ENCODE results near the gene RAB3GAP1. TPM values are rescaled to one million over a fixed set of nuclear protein-coding genes. Genes with fewer than 3 reads are reported as not detected.
A peak's percentile ranks its signal among the peaks of the same experiment; 100 is the strongest.

Gene RAB3GAP1
- total and polyA plus RNA-seq, 4 experiments from 2014 or later, result 8.4 to 46.7 (median 34.3) TPM

DNA sequence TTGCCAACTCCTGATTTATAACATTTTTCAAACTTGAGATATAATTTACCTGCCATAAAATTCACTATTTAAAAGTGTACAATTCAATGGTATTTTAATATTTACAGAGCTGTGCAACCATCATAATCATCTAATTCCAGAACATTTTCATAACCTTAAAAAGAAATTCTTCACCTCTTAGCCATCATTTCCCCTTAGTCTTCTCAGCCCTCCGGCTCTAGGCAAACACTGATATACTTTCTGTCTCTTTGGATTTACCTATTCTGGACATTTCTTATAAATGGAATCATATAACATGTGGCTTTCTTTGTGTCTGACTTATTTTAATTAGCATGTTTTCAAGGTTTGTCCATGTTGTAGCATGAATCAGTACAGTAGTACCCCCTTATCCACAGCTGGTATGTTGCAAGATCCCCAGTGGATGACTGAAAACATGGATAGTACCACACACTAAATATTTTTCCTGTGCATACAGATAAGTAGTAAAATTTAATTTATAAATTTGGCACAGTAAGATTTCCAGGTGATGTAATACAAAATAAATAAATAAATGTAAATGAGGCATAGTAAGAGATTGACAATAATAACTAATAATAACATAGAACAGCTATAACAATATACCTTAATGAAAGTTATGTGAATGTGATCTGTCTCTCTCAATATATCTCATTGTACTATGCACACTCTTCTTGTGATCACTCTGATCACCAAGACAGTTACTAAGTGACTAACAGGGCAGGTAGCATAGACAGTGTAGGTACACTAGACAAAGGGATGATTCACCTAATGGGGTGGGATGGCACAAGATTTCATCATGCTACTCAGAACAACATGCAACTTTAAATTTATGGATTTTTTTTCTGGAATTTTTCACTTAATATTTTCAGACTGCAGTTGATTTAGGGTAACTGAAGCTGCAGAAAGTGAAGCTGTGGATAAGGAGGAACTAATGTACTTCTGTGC, 73.1 kb downstream of the RAB3GAP1 start:
- CTCF ChIA-PET (ENCODE audit: partially characterized antibody), result no interaction called here
- H3K4me1 Mint-ChIP-seq, result no peaks in the 10 kb centered on the region
- H3K27me3 Mint-ChIP-seq, result no peaks in the 10 kb centered on the region
- no peaks in the 10 kb centered on the region for H3K4me1 ChIP-seq (ENCODE audit: insufficient read depth, low read length)
- no peak overlapping the region for H3K4me3 Mint-ChIP-seq
- intact Hi-C loops (cut with micrococcal nuclease), result loop anchor here (5.0 kb wide), 1 partner anchor 73 kb away; the partner anchor contains the start of gene RAB3GAP1
- no peak for DNase-seq
- no peak overlapping the region for H3K4me3 ChIP-seq (ENCODE audit: low read length in 2 of 2)
- POLR2A ChIA-PET (ENCODE audit: partially characterized antibody), result no interaction called here
- H3K27me3 ChIP-seq (ENCODE audit: insufficient read depth, low read length), result no peaks in the 10 kb centered on the region
- peaks cover 40 to 62% of the 10 kb centered on the region in 2 donors for H3K36me3 Mint-ChIP-seq
- no peaks in the 10 kb centered on the region for H3K9me3 Mint-ChIP-seq
- H3K36me3 ChIP-seq (ENCODE audit: insufficient read depth, low read length), result peaks cover 15% of the 10 kb centered on the region
- no peaks in the 10 kb centered on the region for H3K9me3 ChIP-seq (ENCODE audit: control insufficient read depth in 1 of 2, low read length in 2 of 2)
- no peak overlapping the region for H3K27ac ChIP-seq (ENCODE audit: low read depth, low read length)
- H3K27ac Mint-ChIP-seq, result peak overlapping the region in 1 of 7 donors; percentile 17

DNA sequence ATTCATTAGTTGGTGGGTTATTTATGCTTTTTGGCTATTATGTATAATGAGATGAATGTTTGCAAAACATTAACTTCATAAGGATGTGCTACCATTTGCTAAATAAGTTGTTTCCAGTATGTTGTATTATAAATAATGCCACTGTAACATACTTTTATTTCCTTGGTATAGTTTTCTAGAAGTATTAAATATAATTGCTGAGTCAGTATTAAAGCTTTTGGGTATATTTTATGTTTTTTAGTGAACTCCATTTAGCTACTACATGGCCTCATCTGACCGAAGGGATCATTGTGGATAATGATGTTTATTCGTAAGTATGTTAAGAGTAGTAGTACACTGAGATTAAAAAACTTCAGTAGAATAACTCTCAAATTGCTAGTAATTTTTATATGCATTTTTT, 73.8 kb downstream of the RAB3GAP1 start:
- ChIA-PET CTCF (ENCODE audit: partially characterized antibody) (no interaction called here), POLR2A (ENCODE audit: partially characterized antibody) (no interaction called here)
- no peaks in the 10 kb centered on the region for H3K4me1 Mint-ChIP-seq
- Histone ChIP-seq H3K36me3 (ENCODE audit: insufficient read depth, low read length) (peaks cover 22% of the 10 kb centered on the region), H3K9me3 (ENCODE audit: control insufficient read depth in 1 of 2, low read length in 2 of 2) (no peaks in the 10 kb centered on the region), H3K4me1 (ENCODE audit: insufficient read depth, low read length) (no peaks in the 10 kb centered on the region), H3K27me3 (ENCODE audit: insufficient read depth, low read length) (no peaks in the 10 kb centered on the region), H3K4me3 (ENCODE audit: low read length in 2 of 2) (no peak overlapping the region), H3K27ac (ENCODE audit: low read depth, low read length) (no peak overlapping the region)
- H3K27me3 Mint-ChIP-seq, result no peaks in the 10 kb centered on the region
- H3K27ac Mint-ChIP-seq, result no peak overlapping the region
- no peak overlapping the region for H3K4me3 Mint-ChIP-seq
- intact Hi-C loops (cut with micrococcal nuclease), result loop anchor here (5.0 kb wide), 1 partner anchor 74 kb away; the partner anchor contains the start of gene RAB3GAP1
- peaks cover 41 to 64% of the 10 kb centered on the region in 2 donors for H3K36me3 Mint-ChIP-seq
- H3K9me3 Mint-ChIP-seq, result no peaks in the 10 kb centered on the region
- DNase-seq, result no peak

- Mint-ChIP-seq H3K4me3 (no peak overlapping the region), H3K4me1 (peaks cover 0 to 5% (median 0%) of the 10 kb centered on the region in 4 donors), H3K36me3 (peaks cover 59 to 76% of the 10 kb centered on the region in 2 donors), H3K27ac (peak overlapping the region in 2 of 7 donors; percentile 52 to 58), H3K27me3 (no peaks in the 10 kb centered on the region), H3K9me3 (no peaks in the 10 kb centered on the region)
- DNase-seq, result no peak
- Histone ChIP-seq H3K27me3 (ENCODE audit: insufficient read depth, low read length) (no peaks in the 10 kb centered on the region), H3K4me1 (ENCODE audit: insufficient read depth, low read length) (no peaks in the 10 kb centered on the region), H3K9me3 (ENCODE audit: control insufficient read depth in 1 of 2, low read length in 2 of 2) (no peaks in the 10 kb centered on the region), H3K27ac (ENCODE audit: low read depth, low read length) (no peak overlapping the region), H3K4me3 (ENCODE audit: low read length in 2 of 2) (no peak overlapping the region), H3K36me3 (ENCODE audit: insufficient read depth, low read length) (peaks cover 53% of the 10 kb centered on the region)
- intact Hi-C loops (cut with micrococcal nuclease), result no loop called here
- POLR2A ChIA-PET (ENCODE audit: partially characterized antibody), result interaction anchor here (0.8 kb wide), 1 partner anchor 32 kb away, joined by 3 read pairs; no protein-coding TSS in a partner anchor
- CTCF ChIA-PET (ENCODE audit: partially characterized antibody), result no interaction called here
Measured at GRCh38 chr2:135130751-135131150, 78.7 kb downstream of the RAB3GAP1 start.

DNA sequence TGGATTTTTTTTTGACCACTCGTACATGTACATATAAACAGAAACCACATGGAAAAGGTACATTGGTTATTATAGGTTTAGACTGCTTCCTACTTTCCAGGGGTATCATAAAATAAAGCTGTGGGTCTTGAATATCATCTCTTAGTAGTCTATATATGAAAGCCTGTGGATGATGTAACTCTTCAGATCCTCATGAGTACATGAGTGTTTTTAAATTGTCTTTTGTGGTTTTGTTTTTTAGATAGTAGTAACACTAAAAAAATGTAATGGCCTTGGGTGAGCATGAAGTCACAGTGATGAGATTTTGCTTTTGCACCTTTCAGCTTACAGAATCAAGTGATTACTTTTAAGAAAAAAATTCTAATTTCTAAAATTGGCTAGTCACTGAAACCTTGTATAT, 80.2 kb downstream of the RAB3GAP1 start:
- Mint-ChIP-seq H3K27me3 (no peaks in the 10 kb centered on the region), H3K4me3 (no peak overlapping the region), H3K36me3 (peaks cover 67 to 76% of the 10 kb centered on the region in 2 donors), H3K9me3 (no peaks in the 10 kb centered on the region), H3K4me1 (peaks cover 0 to 5% (median 0%) of the 10 kb centered on the region in 4 donors), H3K27ac (no peak overlapping the region)
- intact Hi-C loops (cut with micrococcal nuclease), result no loop called here
- POLR2A ChIA-PET (ENCODE audit: partially characterized antibody), result no interaction called here
- no peaks in the 10 kb centered on the region for H3K9me3 ChIP-seq (ENCODE audit: control insufficient read depth in 1 of 2, low read length in 2 of 2)
- DNase-seq, result no peak
- H3K27ac ChIP-seq (ENCODE audit: low read depth, low read length), result no peak overlapping the region
- no peaks in the 10 kb centered on the region for H3K27me3 ChIP-seq (ENCODE audit: insufficient read depth, low read length)
- CTCF ChIA-PET (ENCODE audit: partially characterized antibody), result interaction anchor here (1.1 to 1.3 kb wide), 2 partner anchors 38 to 128 kb away, joined by 3 to 6 read pairs; no protein-coding TSS in a partner anchor
- H3K36me3 ChIP-seq (ENCODE audit: insufficient read depth, low read length), result peaks cover 54% of the 10 kb centered on the region
- H3K4me3 ChIP-seq (ENCODE audit: low read length in 2 of 2), result no peak overlapping the region
- no peaks in the 10 kb centered on the region for H3K4me1 ChIP-seq (ENCODE audit: insufficient read depth, low read length)

- peaks cover 81 to 86% of the 10 kb centered on the region in 2 donors for H3K36me3 Mint-ChIP-seq
- H3K9me3 ChIP-seq (ENCODE audit: control insufficient read depth in 1 of 2, low read length in 2 of 2), result no peaks in the 10 kb centered on the region
- H3K4me1 ChIP-seq (ENCODE audit: insufficient read depth, low read length), result no peaks in the 10 kb centered on the region
- no peak for DNase-seq
- peaks cover 21% of the 10 kb centered on the region for H3K36me3 ChIP-seq (ENCODE audit: insufficient read depth, low read length)
- H3K4me3 Mint-ChIP-seq, result no peak overlapping the region
- intact Hi-C loops (cut with micrococcal nuclease), result no loop called here
- H3K4me1 Mint-ChIP-seq, result peaks cover 5 to 11% (median 10%) of the 10 kb centered on the region in 4 donors
- POLR2A ChIA-PET (ENCODE audit: partially characterized antibody), result no interaction called here
- H3K27ac Mint-ChIP-seq, result peak overlapping the region in 1 of 7 donors; percentile 17
- CTCF ChIA-PET (ENCODE audit: partially characterized antibody), result interaction anchor here (1.3 kb wide), 1 partner anchor 569 kb away, joined by 3 read pairs; no protein-coding TSS in a partner anchor
- H3K4me3 ChIP-seq (ENCODE audit: low read length in 2 of 2), result no peak overlapping the region
- H3K27ac ChIP-seq (ENCODE audit: low read depth, low read length), result no peak overlapping the region
- H3K27me3 Mint-ChIP-seq, result no peaks in the 10 kb centered on the region
- H3K9me3 Mint-ChIP-seq, result peaks cover 2 to 20% (median 5%) of the 10 kb centered on the region in 8 donors
- no peaks in the 10 kb centered on the region for H3K27me3 ChIP-seq (ENCODE audit: insufficient read depth, low read length)
Measured at GRCh38 chr2:135140606-135141005, 88.5 kb downstream of the RAB3GAP1 start.

DNA sequence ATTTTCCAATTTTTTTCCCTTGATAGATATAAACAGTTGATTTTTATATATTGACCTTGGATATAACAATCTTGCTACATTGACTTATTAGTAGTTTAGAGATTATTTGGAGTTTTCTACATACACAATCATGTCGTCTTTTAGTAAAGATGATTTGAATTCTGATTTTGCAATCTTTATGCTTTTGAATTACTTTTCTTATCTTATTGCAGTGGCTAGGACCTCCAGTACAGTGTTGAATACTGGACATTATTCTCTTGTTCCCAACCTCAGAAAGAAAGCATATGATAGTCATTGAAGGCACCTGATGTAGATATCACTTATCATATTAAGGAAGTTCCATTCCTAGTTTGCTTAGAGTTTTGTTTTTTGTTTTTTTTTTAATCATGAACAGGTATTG, 90.2 kb downstream of the RAB3GAP1 start:
- Mint-ChIP-seq H3K27ac (no peak overlapping the region), H3K36me3 (peaks cover 73 to 77% of the 10 kb centered on the region in 2 donors), H3K9me3 (peaks cover 2 to 20% (median 5%) of the 10 kb centered on the region in 8 donors), H3K27me3 (no peaks in the 10 kb centered on the region), H3K4me3 (no peak overlapping the region), H3K4me1 (peaks cover 7 to 17% (median 10%) of the 10 kb centered on the region in 4 donors)
- ChIA-PET POLR2A (ENCODE audit: partially characterized antibody) (no interaction called here), CTCF (ENCODE audit: partially characterized antibody) (interaction anchor here (0.9 kb wide), 1 partner anchor 567 kb away, joined by 4 read pairs; no protein-coding TSS in a partner anchor)
- no peaks in the 10 kb centered on the region for H3K9me3 ChIP-seq (ENCODE audit: control insufficient read depth in 1 of 2, low read length in 2 of 2)
- no peak overlapping the region for H3K27ac ChIP-seq (ENCODE audit: low read depth, low read length)
- H3K27me3 ChIP-seq (ENCODE audit: insufficient read depth, low read length), result no peaks in the 10 kb centered on the region
- DNase-seq, result no peak
- peaks cover 14% of the 10 kb centered on the region for H3K36me3 ChIP-seq (ENCODE audit: insufficient read depth, low read length)
- no peak overlapping the region for H3K4me3 ChIP-seq (ENCODE audit: low read length in 2 of 2)
- H3K4me1 ChIP-seq (ENCODE audit: insufficient read depth, low read length), result no peaks in the 10 kb centered on the region
- intact Hi-C loops (cut with micrococcal nuclease), result no loop called here

- Mint-ChIP-seq H3K4me1 (peaks cover 8 to 22% (median 10%) of the 10 kb centered on the region in 4 donors), H3K36me3 (peaks cover 67 to 69% of the 10 kb centered on the region in 2 donors), H3K27me3 (no peaks in the 10 kb centered on the region), H3K27ac (no peak overlapping the region), H3K4me3 (no peak overlapping the region), H3K9me3 (peaks cover 2 to 20% (median 5%) of the 10 kb centered on the region in 8 donors)
- Histone ChIP-seq H3K4me3 (ENCODE audit: low read length in 2 of 2) (no peak overlapping the region), H3K36me3 (ENCODE audit: insufficient read depth, low read length) (peaks cover 14% of the 10 kb centered on the region), H3K27ac (ENCODE audit: low read depth, low read length) (no peak overlapping the region), H3K4me1 (ENCODE audit: insufficient read depth, low read length) (no peaks in the 10 kb centered on the region), H3K9me3 (ENCODE audit: control insufficient read depth in 1 of 2, low read length in 2 of 2) (no peaks in the 10 kb centered on the region), H3K27me3 (ENCODE audit: insufficient read depth, low read length) (no peaks in the 10 kb centered on the region)
- intact Hi-C loops (cut with micrococcal nuclease), result no loop called here
- DNase-seq, result no peak
- CTCF ChIA-PET (ENCODE audit: partially characterized antibody), result no interaction called here
- POLR2A ChIA-PET (ENCODE audit: partially characterized antibody), result no interaction called here
Measured at GRCh38 chr2:135144343-135144742, 92.3 kb downstream of the RAB3GAP1 start.

Data from CD4-positive, alpha-beta memory T cell (primary cell).